GM19023 (cell line): Measurements from ENCODE around the gene LPP.

Source experiments
- ATAC-seq: cut with Tn5 transposase; IDR thresholded peaks from one replicate; pipeline ENCODE4 v1.9.1; 2021; ENCODE audit warnings: mild to moderate bottlenecking, moderate library complexity; ENCODE audit not compliant: unreplicated experiment

LPP gene

DNA sequence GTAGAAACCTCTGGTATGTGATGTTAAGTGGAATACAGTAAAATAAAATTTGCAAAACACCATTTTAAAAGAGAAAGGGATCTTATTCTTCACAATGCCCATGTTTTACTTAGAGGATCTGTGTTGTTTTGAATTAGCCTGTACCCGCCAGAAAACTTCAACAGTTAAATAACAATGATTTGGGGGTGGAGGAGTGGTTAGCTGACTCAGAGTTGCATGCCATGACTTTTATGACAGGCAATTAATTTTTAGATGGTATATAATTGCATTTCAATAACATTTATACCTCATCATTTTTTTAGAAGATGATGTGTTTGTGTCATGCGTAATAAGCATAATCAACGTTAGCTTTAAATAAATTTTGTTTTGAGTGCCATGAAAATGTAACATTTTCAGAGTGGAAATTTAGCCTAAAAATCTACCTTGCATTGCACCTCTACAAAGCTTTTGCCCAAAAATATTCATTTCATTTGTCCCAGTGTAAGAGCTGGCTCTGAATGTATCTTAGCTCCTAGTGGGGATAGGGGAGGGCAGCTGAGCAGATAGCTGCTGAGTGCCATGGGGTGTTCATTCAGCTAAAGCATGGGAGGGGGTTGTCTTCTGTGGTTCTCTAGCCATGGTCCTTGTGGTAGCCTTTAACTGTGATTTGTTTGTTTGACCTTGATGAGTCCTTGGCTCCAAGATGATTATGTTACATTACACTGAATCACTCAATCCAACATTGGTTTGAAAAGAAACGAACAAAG, 379.8 kb downstream of the LPP start:
- no peak for ATAC-seq

DNA sequence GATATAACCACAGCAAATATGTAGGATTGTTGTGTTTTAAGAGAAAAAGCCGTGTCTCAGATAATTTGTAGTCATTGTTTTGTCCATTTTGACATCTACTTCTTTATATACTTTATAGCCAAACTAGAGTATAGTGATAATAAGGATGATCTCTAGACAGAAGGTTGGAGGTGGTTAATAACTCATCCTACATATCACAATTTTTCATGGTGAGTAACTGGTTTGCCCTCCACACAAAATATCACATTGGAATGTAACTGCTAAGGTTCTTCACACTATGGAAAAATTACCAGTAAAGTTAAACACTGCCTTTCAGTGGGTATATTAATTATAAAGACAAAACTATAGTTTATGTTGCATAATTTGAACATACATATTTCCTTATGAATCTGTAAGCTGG, 380.7 kb downstream of the LPP start:
- ATAC-seq = no peak

DNA sequence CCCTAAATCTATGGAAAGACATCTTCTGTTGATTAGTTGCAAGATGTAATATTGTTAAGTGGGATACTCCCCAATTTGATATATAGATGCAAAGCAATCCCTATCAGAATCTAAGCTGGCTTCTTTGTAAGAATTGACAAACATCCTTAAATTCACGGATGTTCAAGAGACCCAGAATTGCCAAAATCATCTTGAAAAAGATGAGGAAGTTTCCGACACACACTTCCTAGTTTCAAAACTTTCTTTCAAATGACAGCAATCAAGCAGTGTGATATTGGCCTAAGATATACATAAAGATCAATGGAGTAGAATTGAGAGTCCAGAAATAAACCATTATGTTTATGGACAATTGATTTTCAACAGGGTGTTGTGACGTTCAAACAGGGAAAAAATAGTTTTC, 383.6 kb downstream of the LPP start:
- no peak for ATAC-seq

DNA sequence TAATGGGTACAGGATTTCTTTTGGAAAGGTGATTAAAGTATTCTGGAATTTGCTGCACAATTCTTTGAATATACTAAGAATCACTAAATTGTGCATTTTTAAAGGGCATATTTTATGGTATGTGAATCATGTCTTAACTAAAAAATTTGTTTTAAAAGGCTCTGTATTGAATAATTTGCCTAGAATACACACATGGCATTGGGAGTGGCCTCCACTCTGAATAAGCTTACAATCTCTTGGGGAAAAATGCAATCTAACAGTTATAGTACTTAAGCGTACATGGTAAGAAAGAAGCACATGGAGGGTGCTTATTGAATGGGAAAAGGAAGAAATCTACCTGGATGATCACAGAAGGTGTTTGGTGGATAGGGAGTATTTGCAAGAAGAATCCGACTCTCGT, 385.1 kb downstream of the LPP start:
- no peak for ATAC-seq

DNA sequence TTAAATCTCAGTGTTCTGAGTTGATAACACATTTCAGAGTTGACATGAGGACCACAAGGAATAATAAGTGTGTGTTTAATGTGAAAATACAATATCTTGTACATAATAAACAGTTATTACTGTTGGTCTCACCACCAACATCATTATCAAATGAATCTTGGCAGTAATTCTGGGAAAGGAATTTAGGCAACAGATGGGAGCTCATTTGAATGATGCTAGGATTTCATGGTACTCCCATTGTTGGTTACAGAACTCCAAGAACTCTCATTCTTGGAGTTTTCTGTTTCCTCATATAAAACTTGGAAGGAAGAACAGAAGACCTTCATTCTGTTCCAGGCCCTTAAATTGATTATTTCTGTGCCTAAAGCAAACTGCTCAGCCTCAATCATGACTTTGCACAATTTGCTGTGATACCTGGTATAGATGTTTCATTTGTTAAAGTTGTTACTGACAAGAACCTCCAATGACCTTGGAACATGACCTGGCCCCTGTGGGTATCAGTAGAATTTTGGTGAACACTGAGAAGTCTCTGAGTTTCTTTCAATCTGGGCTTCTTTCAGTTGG, 385.8 kb downstream of the LPP start:
- no peak for ATAC-seq

DNA sequence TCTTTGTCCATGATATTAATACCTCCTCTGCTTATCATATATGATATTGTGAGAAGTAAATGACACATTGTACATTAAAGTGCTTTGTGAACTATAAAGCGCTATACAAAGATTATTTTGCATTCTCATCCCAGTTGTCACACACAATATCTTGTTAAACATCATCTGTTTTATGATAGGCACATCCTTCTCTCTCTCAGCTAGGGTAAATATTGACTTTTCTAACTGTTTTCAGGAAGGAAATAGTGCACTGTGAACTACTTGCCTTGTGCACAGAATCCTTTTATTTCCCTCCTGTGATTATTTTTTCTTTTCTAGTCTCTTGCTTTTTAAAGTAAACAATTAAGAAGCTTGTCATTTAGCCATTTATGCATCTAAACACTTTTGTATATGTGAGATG, 388.2 kb downstream of the LPP start:
- no peak for ATAC-seq

DNA sequence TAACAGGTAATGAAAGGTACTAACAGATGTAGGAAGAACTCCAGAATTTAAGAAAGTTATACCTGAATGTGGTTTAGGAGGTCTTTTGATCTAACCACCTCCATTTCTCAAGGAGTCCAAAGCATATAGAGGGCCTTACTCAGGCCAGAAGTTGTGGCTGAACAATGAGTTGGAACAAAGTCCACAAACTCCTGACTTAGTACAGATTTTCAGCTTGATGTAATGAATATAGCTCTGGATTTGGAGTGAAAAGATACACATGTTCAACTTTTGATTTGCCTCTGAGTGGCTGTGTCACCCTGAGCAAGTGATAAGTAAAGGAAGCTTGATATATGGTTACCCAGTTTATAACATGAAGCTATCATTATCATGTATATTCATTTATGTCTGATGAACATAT, 390.1 kb downstream of the LPP start:
- no peak for ATAC-seq

DNA sequence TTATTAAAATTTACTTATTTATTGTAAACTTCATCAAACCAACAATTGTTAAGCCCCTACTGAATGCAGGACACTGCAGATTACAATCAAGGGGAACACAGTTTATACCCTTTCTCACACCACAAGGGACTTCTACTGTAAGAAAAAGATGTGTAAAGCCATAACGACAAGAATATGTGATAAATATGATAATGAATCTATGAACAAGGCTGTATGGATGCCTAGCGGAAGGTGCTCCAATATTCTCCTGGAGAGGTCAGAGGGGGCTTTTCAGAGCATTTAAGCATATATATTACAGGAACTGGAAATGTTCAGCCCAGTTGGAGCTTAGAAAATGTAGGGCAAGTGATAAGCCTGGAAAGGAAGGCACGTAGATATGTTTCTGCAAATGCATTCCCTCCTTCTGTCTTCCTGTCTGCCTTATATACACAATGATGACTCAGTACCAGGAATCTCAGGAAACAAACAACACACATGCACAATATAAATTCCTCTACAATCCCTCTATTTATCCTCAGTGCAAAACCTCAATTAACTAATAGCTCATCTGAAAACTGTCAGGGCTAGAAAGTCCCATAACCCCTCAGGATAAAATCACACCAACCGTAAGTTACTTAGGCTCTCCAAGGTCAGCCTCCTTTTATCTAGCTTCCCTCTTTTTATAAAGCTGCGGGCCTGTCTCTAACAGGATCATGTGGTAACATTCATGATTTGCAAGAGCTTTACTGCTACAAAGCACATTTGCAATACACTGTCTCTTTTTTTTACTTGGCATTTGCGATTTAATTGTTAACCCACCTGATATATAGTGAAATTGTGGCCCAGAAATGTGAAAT, 393.1 kb downstream of the LPP start:
- ATAC-seq = no peak

DNA sequence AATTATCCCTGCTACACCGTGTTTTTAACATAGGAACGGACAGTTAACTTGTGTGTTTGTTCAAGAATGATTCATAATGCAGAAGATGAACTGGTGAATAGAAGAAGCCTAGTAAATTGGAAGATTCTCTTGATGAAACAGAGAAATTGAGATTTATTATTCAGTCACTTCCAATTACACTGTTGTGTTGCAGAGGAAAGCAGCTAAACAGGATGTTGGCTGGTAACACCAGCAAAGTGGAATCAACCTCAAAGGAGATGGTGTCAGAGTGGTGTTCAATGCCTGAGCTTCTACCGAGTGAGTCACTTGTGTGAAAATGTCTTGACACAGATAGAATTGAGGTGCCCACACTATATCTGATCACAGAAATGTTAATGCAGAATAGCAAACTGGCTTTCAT, 399.6 kb downstream of the LPP start:
- no peak for ATAC-seq

DNA sequence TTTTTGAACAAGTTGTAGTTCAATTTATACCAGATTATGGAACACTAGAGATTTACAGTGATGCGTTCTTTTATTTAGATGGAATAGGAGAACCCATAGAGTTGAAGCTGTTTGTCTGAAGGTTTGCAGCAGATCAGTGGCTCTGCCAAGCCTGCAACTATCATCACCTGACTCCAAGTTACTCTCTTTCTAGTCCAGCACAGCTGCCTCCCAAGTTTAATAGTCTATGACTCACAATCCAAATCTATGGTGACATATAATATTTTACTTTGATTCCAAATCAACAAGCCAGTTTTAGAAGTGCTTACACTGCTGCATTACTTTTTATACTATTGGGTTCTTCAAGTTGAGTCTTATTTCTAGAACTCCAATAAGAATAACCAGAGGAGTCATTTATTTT, 400.4 kb downstream of the LPP start:
- ATAC-seq = no peak

DNA sequence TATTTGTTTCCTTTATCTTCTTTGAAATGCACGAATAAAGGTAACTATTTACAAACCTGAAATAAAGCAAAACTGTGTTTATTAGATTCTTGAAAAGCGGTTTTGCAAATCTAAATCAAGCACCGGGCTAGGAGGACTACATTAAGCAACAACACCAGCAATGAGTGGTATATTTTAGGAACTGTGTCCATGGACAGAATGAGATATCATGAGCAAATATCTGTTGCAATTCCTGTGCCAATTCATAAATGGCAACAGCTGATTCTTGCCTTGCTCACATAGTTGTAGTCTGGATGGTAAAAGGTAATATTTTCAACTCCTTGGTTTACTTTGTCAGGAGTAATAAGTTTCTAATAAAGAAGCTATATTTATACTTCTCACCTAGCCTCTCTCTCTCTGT, 403.3 kb downstream of the LPP start:
- no peak for ATAC-seq

DNA sequence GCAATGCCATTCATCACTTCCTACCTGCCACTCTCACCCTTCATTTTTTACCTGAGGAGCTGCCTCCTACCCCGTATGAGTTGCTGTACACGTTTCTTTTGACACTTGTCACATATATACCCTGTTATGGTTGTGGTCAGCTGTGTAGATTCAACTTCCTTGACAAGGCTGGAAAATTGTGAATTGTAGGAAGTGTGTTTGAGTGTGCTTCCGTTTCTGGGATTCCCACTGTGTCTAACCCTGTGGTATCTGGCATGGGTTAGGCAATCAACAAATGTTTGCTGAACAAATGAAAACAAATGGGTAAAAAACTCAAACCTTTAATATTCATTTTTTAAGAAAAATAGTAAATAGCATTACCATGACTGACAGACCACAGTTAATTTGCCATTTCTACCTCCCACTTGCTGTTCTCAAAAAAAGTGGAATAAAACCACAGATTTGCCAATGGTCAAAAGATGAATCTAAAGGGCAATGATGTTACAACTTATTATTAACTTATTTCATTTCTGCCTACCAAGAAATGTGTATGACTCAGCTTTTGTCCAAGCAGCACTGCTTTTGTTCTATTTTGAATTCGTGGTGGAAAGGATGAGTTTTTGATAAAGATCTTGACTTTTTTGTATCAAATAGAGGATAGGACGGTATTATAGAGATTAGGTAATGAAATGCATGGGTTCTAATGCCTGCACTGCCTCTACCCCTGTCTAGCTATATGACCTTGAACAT, 404.6 kb downstream of the LPP start:
- ATAC-seq = no peak

DNA sequence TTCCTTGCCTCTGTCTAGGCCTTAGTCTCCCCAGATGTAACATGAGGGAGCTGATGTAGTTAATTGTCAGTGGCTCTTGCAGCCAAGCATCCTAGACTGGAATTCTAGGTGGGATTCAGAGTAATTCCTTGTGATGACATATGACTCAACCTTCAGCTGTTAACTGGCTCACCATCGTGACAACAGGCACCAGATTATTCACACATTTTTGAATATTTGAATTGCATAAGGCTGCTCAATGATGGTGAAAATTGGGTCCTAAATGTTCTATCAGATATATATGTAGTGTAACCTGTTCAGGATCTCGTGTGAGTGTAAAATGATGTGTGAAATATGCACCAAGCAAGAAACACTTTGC, 405.1 kb downstream of the LPP start:
- ATAC-seq = no peak

DNA sequence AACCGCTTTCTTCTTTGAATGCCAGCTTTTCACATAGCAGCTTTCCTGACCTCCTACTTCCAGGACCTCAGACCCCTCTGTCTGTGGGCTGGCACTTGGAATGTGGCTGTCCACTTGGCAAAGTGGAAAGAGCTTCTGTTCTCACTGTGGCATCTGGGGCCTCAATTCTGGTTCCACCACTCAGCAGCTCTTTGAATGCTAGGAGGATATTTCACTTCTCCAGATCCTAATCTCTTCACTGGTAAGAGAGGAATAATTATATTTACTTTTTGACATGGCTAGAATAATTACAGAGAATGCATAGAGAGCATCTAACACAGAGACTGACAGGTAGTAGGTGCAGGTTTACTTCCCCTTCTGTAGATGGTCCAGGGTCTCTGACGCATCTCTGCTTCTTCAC, 405.9 kb downstream of the LPP start:
- ATAC-seq = no peak

DNA sequence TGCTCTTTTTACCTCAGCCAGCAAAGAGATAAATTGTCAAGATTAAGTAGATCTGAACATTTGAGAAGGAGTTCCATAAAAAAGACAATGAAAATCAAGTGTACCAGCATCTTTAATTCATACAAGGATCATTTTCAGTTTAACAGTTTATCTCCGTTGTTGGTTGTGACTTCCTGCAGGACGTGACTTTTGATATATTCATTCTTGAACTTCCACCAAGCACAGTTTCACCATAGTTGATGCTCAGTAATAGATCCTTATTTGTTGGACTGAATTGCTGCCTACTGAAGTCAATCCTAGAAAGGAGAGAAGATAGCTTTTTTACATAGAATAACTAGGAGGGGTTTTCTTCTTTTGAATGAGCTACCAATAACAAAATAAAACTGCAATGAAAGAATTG, 408.2 kb downstream of the LPP start:
- no peak for ATAC-seq

DNA sequence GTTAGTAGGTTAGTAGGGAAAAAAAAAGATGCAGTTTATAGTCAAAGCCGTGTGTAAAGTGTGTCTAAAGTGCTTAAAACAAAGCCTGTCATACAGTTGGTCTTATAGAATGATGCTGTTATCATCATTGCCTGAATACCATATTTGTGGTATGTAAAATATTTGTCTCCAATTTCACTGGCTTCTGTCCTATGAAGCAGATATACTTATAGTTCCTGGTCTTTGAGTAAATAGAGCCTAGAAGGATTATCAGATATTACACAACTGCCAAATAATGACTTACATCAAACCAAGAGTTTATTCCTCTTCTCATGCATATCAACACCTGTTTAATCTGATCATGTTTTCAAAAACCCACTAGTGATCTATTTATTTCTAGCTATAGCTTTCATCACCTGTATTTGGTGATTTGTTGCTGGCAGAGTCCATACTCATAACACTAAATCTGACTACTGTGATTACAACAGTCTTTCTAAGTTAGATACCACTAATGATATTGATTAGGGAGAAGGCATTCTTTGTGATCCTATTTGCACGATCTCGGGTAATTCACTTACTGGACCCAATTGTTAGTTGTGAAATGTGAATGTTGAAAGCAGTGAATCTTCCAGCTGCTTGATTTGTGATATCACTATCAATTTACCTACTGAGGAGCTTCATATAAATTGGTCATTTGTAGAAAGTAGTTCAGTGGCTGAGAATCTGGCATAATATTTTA, 413.7 kb downstream of the LPP start:
- ATAC-seq = no peak

DNA sequence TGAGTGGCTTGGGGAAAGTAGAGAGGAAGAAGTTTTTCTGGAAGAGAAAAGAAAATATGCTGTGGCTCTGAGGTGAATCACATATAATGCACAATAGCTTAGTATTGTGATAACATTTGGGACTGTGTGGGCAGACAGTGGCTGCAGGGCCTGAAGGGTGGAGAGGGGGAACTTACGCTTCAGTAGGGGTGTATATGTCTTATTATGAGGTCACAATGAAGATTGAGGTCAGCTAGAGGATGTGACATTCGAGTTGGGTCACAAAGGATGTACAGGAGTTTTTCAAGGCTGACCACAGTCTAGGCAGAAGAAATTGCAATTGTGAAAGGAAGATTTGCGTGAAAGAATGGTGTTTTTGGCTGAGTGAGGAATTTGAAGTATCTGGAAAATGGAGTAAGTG, 414.8 kb downstream of the LPP start:
- ATAC-seq = no peak

DNA sequence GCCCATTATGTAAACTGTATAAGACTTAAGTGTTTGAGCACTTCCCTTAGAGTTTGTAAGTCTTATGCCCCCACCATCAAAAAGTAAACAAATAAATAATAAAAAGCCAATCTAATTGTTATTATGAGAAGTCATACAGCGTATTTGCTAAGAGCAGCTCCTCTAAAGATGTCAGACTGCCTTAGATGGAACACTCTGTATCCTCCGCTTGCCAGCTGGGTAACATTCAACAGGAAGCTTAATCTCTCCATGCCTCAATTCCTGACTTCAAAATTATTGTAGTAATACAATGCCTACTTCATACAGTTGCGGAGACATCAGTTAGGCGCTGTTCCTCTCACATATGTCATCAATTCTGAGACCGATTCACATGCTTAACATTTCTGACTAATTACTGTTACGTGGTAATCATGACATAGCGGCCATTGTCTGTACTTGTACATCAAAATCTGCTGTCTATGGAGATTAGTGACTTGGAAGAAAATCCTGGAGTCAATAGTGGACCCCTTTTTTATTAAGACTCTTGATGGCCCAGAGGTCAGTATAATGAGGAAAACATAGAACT, 417.7 kb downstream of the LPP start:
- ATAC-seq = no peak

DNA sequence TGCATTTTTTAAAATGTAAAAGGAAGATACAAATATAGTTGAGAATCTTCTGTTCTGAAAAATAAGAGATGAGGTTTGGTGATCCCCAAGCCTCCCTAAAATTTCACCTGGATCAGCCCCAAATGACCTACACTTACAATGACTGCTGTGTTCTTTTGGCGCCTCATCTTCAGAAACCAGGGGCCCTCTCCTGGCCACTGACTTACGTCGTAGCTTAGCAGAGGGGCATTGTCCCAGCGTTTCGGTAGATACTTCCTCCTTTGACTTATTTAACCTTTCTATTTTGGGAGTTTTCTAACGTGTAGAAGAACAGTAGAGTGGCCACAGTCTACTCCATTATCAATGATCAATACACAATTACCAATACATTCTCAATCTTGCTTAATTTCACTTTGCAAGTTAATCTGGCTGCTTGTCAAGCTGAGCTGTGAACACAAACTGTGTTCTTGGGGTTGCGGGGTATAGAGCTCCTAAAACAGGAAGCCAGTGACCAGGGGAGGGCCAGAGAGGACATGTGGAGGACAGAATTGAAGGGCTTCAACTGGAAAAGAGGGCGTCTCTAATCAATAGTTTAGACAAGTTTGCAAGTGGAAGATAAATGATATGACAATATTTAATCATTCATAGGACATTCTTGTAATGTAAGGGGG, 419.5 kb downstream of the LPP start:
- no peak for ATAC-seq

DNA sequence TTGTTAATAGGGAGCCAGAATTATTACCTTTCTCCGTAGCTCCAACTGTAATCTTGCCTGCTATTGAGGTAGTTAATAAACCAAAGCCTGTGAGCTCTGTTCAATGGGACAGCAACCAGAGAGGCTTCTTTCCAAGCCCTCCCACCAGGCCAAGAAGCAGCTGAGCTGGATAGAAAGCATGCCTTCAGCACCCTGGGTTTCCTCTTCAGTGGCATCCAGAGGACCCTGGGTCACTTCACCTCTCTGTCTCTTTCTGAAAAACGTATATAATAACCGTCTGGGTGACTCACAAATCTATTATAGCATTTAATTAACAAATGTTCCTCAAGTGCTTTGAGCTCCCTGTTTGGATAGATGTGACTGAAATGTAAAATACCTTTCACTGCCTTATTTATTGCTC, 420.0 kb downstream of the LPP start:
- ATAC-seq = no peak
